Parathyroid adenoma (tissue), 2 donors: Measurements from ENCODE around the gene PCDHAC2.

Source experiments
- H2AFZ ChIP-seq: fragments of 300-600 bp; sonication (generic); one replicate; pipeline ENCODE4 v1.7.0; 2017; ENCODE audit warnings: antibody characterized with exemption, mild to moderate bottlenecking
- H3K27ac ChIP-seq: fragments of 300-600 bp; sonication (generic); one replicate; pipeline ENCODE4 v1.7.0; 2017
- H3K27me3 ChIP-seq: fragments of 300-600 bp; sonication (generic); one replicate; pipeline ENCODE4 v1.7.0; 2017; ENCODE audit warnings: low read length; ENCODE audit not compliant: control insufficient read depth, insufficient read depth
- H3K36me3 ChIP-seq: fragments of 300-600 bp; sonication (generic); one replicate; pipeline ENCODE4 v1.7.0; 2017; ENCODE audit warnings: low read length; ENCODE audit not compliant: control insufficient read depth, insufficient read depth
- H3K4me1 ChIP-seq: fragments of 300-600 bp; sonication (generic); one replicate; pipeline ENCODE4 v1.7.0; 2017; ENCODE audit warnings: control low read depth
- H3K4me2 ChIP-seq: fragments of 300-600 bp; sonication (generic); one replicate; pipeline ENCODE4 v1.7.0; 2017; ENCODE audit warnings: low read length
- H3K4me3 ChIP-seq: fragments of 300-600 bp; sonication (generic); one replicate; pipeline ENCODE4 v1.7.0; 2017; ENCODE audit warnings: low read depth, low read length
- H3K79me2 ChIP-seq: fragments of 300-600 bp; sonication (generic); one replicate; pipeline ENCODE4 v1.7.0; 2017; ENCODE audit warnings: control low read depth
- H3K9ac ChIP-seq: fragments of 300-600 bp; sonication (generic); one replicate; pipeline ENCODE4 v1.7.0; 2017; ENCODE audit warnings: mild to moderate bottlenecking
- H3K9me3 ChIP-seq: fragments of 300-600 bp; sonication (generic); one replicate; pipeline ENCODE4 v1.7.0; 2017; ENCODE audit warnings: low read length; ENCODE audit not compliant: control insufficient read depth
- CTCF ChIP-seq: fragments of 300-600 bp; sonication (generic); IDR thresholded peaks from one replicate; pipeline ENCODE4 v1.7.0; 2017; ENCODE audit warnings: antibody characterized with exemption, mild to moderate bottlenecking
- donor health status: primary hyperparathyroidism.

The PCDHAC2 gene

GRCh38 chr5:140973550-140973949 lies 7.3 kb downstream of the PCDHAC2 start:
- Histone ChIP-seq H3K9ac (no peak overlapping the region), H3K27me3 (no peaks in the 10 kb centered on the region), H3K4me1 (peaks cover 28% of the 10 kb centered on the region), H2AFZ (no peak overlapping the region), H3K27ac (no peak overlapping the region), H3K4me3 (no peak overlapping the region), H3K4me2 (no peak overlapping the region), H3K9me3 (no peaks in the 10 kb centered on the region), H3K79me2 (peaks cover 12% of the 10 kb centered on the region), H3K36me3 (no peaks in the 10 kb centered on the region)
- no peak for TF ChIP-seq CTCF

- Histone ChIP-seq H3K79me2 (peaks cover 6% of the 10 kb centered on the region), H3K27me3 (no peaks in the 10 kb centered on the region), H3K4me3 (no peak overlapping the region), H3K4me1 (peaks cover 30% of the 10 kb centered on the region), H3K9ac (no peak overlapping the region), H3K4me2 (peak overlapping the region; percentile 15), H3K36me3 (no peaks in the 10 kb centered on the region), H3K9me3 (no peaks in the 10 kb centered on the region), H3K27ac (peak overlapping the region; percentile 81), H2AFZ (no peak overlapping the region)
- TF ChIP-seq CTCF: no peak
These were observed 10.7 kb downstream of the PCDHAC2 start for GRCh38 chr5:140977003-140977402.

- H3K9me3 ChIP-seq: no peaks in the 10 kb centered on the region
- peak overlapping the region; percentile 15 for H3K4me2 ChIP-seq
- H3K36me3 ChIP-seq: no peaks in the 10 kb centered on the region
- peak overlapping the region; percentile 81 for H3K27ac ChIP-seq
- no peak overlapping the region for H3K9ac ChIP-seq
- H3K4me1 ChIP-seq: peaks cover 30% of the 10 kb centered on the region
- peaks cover 3% of the 10 kb centered on the region for H3K79me2 ChIP-seq
- TF ChIP-seq CTCF: no peak
- peak overlapping the region; percentile 17 for H3K4me3 ChIP-seq
- no peaks in the 10 kb centered on the region for H3K27me3 ChIP-seq
- H2AFZ ChIP-seq: peak overlapping the region; percentile 3
These were observed 12.0 kb downstream of the PCDHAC2 start for GRCh38 chr5:140978260-140978659.

GRCh38 chr5:140978983-140979382 lies 12.7 kb downstream of the PCDHAC2 start:
- peaks cover 30% of the 10 kb centered on the region for H3K4me1 ChIP-seq
- no peak for TF ChIP-seq CTCF
- peak overlapping the region; percentile 16 for H3K4me2 ChIP-seq
- H3K9me3 ChIP-seq: no peaks in the 10 kb centered on the region
- no peak overlapping the region for H2AFZ ChIP-seq
- H3K79me2 ChIP-seq: peaks cover 3% of the 10 kb centered on the region
- no peak overlapping the region for H3K4me3 ChIP-seq
- peak overlapping the region; percentile 81 for H3K27ac ChIP-seq
- no peaks in the 10 kb centered on the region for H3K36me3 ChIP-seq
- H3K27me3 ChIP-seq: no peaks in the 10 kb centered on the region
- no peak overlapping the region for H3K9ac ChIP-seq

GRCh38 chr5:140982083-140982716 lies 15.9 kb downstream of the PCDHAC2 start:
- H3K9ac ChIP-seq: no peak overlapping the region
- H3K4me2 ChIP-seq: no peak overlapping the region
- no peak overlapping the region for H3K27ac ChIP-seq
- no peaks in the 10 kb centered on the region for H3K9me3 ChIP-seq
- TF ChIP-seq CTCF: no peak
- H3K27me3 ChIP-seq: no peaks in the 10 kb centered on the region
- H2AFZ ChIP-seq: no peak overlapping the region
- H3K4me1 ChIP-seq: peaks cover 30% of the 10 kb centered on the region
- H3K36me3 ChIP-seq: no peaks in the 10 kb centered on the region
- H3K79me2 ChIP-seq: peaks cover 9% of the 10 kb centered on the region
- no peak overlapping the region for H3K4me3 ChIP-seq
